Endothelial cell of umbilical vein (primary cell): Measurements from ENCODE around the gene TOGARAM2. TPM values are rescaled to one million over a fixed set of nuclear protein-coding genes. Genes with fewer than 3 reads are reported as not detected.

Experiments used
- BruUV-seq: library from RNA; stranded (reverse); fragments of 400-500 nt; replicated peaks from 2 replicates; lab custom pipeline; 2021; lab: Mats Ljungman, UMichigan
- CTCF ChIA-PET: fragments of 300-600, 350-600 bp; sonication (Branson Sonifier 250); formaldehyde crosslinking; loops from one replicate; lab custom pipeline; 2021; ENCODE audit warnings: antibody characterized with exemption, inconsistent platforms; lab: Charles Lee
- POLR2A ChIA-PET: fragments of 300-600, 350-600 bp; sonication (Branson Sonifier 250); formaldehyde crosslinking; loops from one replicate; lab custom pipeline; 2021; ENCODE audit warnings: antibody characterized with exemption, inconsistent platforms; lab: Charles Lee
- DNase-seq: peaks from one replicate; pipeline ENCODE4 v3.0.0-alpha.2; 2011; ENCODE audit warnings: low read depth, low spot score
- FAIRE-seq: peaks from 2 replicates; lab custom pipeline; 2011; peaks lifted over from hg19 to GRCh38; lab: Jason Lieb, UNC
- H2AFZ ChIP-seq: 2 replicates; pipeline ENCODE4 v1.6.0; 2012; ENCODE audit warnings: low read depth, low read length, control low read depth, inconsistent platforms
- H3K27ac ChIP-seq: 2 replicates; pipeline ENCODE4 v1.5.1; 2011; ENCODE audit warnings: low read depth, mild to moderate bottlenecking, control low read depth, low read length, moderate library complexity; ENCODE audit not compliant: insufficient read depth
- H3K27me3 ChIP-seq, 2 experiments: 2 replicates each; pipeline versions ENCODE4 v1.6.0 to v1.6.1; 2011; ENCODE audit warnings: low read length in 2 of 2, mixed read lengths in 1 of 2; ENCODE audit not compliant: control insufficient read depth in 2 of 2, insufficient read depth in 2 of 2
- H3K36me3 ChIP-seq, 2 experiments: 2 replicates in 1 of 2; 3 replicates in 1 of 2; pipeline ENCODE4 v1.5.1; 2011; ENCODE audit warnings: low read length in 2 of 2, mild to moderate bottlenecking in 1 of 2, moderate library complexity in 1 of 2; ENCODE audit not compliant: control insufficient read depth in 2 of 2, insufficient read depth in 2 of 2; ENCODE audit errors: extremely low read depth in 1 of 2
- H3K4me1 ChIP-seq: 3 replicates; pipeline ENCODE4 v1.5.1; 2011; ENCODE audit warnings: mild to moderate bottlenecking, low read length; ENCODE audit not compliant: control insufficient read depth, insufficient read depth; ENCODE audit errors: extremely low read depth
- H3K4me2 ChIP-seq: 2 replicates; pipeline ENCODE4 v1.6.1; 2011; ENCODE audit warnings: low read length, control low read depth, mixed read lengths; ENCODE audit not compliant: insufficient read depth
- H3K4me3 ChIP-seq, 3 experiments: fragments of 200-600 bp in 1 of 3; sonication (generic), shearing (Covaris generic) in 1 of 3; replicated peaks in 1 of 3; 2 replicates each; pipeline ENCODE4 v1.5.1; 2011 to 2016; ENCODE audit warnings: control low read depth in 3 of 3, low read length in 3 of 3, mild to moderate bottlenecking in 2 of 3, inconsistent platforms in 1 of 3, low read depth in 1 of 3, moderate library complexity in 1 of 3; ENCODE audit not compliant: insufficient read depth in 1 of 3
- H3K79me2 ChIP-seq: 2 replicates; pipeline ENCODE4 v1.6.0; 2012; ENCODE audit warnings: low read length, inconsistent platforms; ENCODE audit not compliant: control insufficient read depth, insufficient read depth
- H3K9ac ChIP-seq: replicated peaks from 2 replicates; pipeline ENCODE3; 2011; ENCODE audit warnings: low read length, control low read depth; ENCODE audit not compliant: insufficient read depth; ENCODE audit errors: extremely low read depth
- H3K9me1 ChIP-seq: replicated peaks from 3 replicates; pipeline ENCODE4 v1.6.0; 2011; ENCODE audit warnings: mild to moderate bottlenecking, low read length; ENCODE audit not compliant: control insufficient read depth, insufficient read depth; ENCODE audit errors: extremely low read depth
- H3K9me3 ChIP-seq: replicated peaks from 2 replicates; pipeline ENCODE4 v1.5.1; 2012; ENCODE audit warnings: low read length, inconsistent platforms; ENCODE audit not compliant: control insufficient read depth, insufficient read depth
- H4K20me1 ChIP-seq: replicated peaks from 2 replicates; pipeline ENCODE3; 2011; ENCODE audit warnings: mild to moderate bottlenecking, low read length; ENCODE audit not compliant: control insufficient read depth, insufficient read depth; ENCODE audit errors: extremely low read depth
- EZH2 ChIP-seq: IDR thresholded peaks from 2 replicates; pipeline ENCODE4 v1.6.1; 2012; ENCODE audit warnings: borderline replicate concordance, low read depth, mild to moderate bottlenecking, moderate library complexity, low read length, inconsistent platforms; ENCODE audit not compliant: severe bottlenecking
- FOS ChIP-seq: IDR thresholded peaks from 2 replicates; pipeline ENCODE4 v1.6.1; 2011; ENCODE audit warnings: mild to moderate bottlenecking, low read length, moderate library complexity, borderline replicate concordance; ENCODE audit not compliant: insufficient read depth
- GATA2 ChIP-seq: IDR thresholded peaks from 2 replicates; pipeline ENCODE4 v1.7.0; 2011; ENCODE audit warnings: low read depth, mild to moderate bottlenecking, moderate library complexity, mixed read lengths, low read length; ENCODE audit not compliant: insufficient read length, insufficient read depth
- JUN ChIP-seq: IDR thresholded peaks from 2 replicates; pipeline ENCODE4 v1.6.1; 2011; ENCODE audit warnings: borderline replicate concordance, low read depth; ENCODE audit not compliant: insufficient read length, insufficient read depth
- MYC ChIP-seq: IDR thresholded peaks from one replicate; pipeline ENCODE4 v1.6.1; 2011; ENCODE audit warnings: mild to moderate bottlenecking, low read depth, low read length
- POLR2A ChIP-seq: IDR thresholded peaks from 2 replicates; pipeline ENCODE4 v1.6.1; 2012; ENCODE audit warnings: low read depth, mild to moderate bottlenecking, control low read depth, low read length
- POLR2AphosphoS5 ChIP-seq: IDR thresholded peaks from 2 replicates; pipeline ENCODE4 v1.6.1; 2012; ENCODE audit warnings: low read depth, mild to moderate bottlenecking, control low read depth, low read length, moderate library complexity; ENCODE audit not compliant: insufficient read depth
- dilution Hi-C: fragments of 300-500 bp; cut with MboI; formaldehyde crosslinking; loops from one replicate; pipeline ENCODE4 v1.15.0; 2019; ENCODE audit warnings: low sequenced_read_pairs; ENCODE audit not compliant: extremely low pct_ligation_motif_present
- intact Hi-C: fragments of 100-400 bp; cut with micrococcal nuclease; formaldehyde crosslinking; loops from one replicate; pipeline ENCODE4 v1.10.0; 2022
- polyA plus RNA-seq, 4 experiments: library from polyadenylated mRNA; depleted of rRNA in 3 of 4; stranded (reverse) in 3 of 4; unstranded in 1 of 4; fragments of >200 nt; gene quantifications; 2 replicates each; pipeline versions ENCODE4 v1.2.1 to v1.2.3, GENCODE V29; 2011 to 2012; ENCODE audit warnings: missing spikeins in 1 of 4
- total RNA-seq: library from RNA; stranded (reverse); gene quantifications from 2 replicates; pipeline ENCODE4 v1.2.3, GENCODE V29; 2021
- TF ChIP-seq, protein P1 (sequence below), 2 donors: IDR thresholded peaks; 1 replicate in 1 of 2; 2 replicates in 1 of 2; pipeline ENCODE4 v1.5.1; 2011; ENCODE audit warnings: low read length in 2 of 2, mild to moderate bottlenecking in 2 of 2, moderate library complexity in 2 of 2, control low read depth in 1 of 2, inconsistent platforms in 1 of 2, low read depth in 1 of 2; ENCODE audit not compliant: insufficient read depth in 1 of 2; ENCODE audit errors: extremely low read depth in 1 of 2
- TF ChIP-seq, protein P2 (sequence below): IDR thresholded peaks from 2 replicates; pipeline ENCODE4 v1.6.1; 2011; ENCODE audit not compliant: insufficient read depth, insufficient read length

TOGARAM2 gene
- total and polyA plus RNA-seq, 2 donors (not counting 3 experiments of a cell fraction or from before 2014, with no cell fraction given) = not detected

DNA sequence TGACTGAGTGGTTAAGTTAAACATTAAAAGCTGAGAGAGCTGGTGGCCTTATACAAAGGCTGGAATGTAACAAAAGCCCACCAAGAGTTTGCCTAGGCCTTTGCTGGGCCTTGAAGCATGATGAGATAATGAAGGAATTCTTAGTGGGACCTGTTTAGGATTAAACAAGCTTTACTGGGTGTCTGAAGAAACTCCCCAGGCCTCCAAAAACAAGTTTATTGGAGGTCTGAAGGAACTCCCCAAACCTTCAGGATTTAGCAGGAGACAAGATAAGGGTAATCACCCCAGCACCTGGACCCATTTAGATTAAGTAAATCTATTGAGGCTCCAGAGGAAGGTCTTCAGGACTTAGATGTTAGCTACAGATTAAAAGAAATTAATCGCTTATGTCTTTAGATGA lies 74.5 kb downstream of the TOGARAM2 start:
- no peak overlapping the region for H3K4me2 ChIP-seq
- CTCF ChIA-PET = no interaction called here
- FAIRE-seq = no peak

GRCh38 chr2:29056452-29056851 lies 75.4 kb downstream of the TOGARAM2 start:
- FAIRE-seq (no peak), DNase-seq (no peak)
- Histone ChIP-seq H3K4me3 (no peak overlapping the region), H3K9me3 (no peaks in the 10 kb centered on the region), H3K4me2 (no peak overlapping the region), H3K36me3 (no peaks in the 10 kb centered on the region), H3K79me2 (no peaks in the 10 kb centered on the region), H2AFZ (no peak overlapping the region), H3K27ac (no peak overlapping the region), H3K9ac (no peak overlapping the region), H3K27me3 (no peaks in the 10 kb centered on the region), H3K9me1 (no peaks in the 10 kb centered on the region), H3K4me1 (no peaks in the 10 kb centered on the region), H4K20me1 (no peaks in the 10 kb centered on the region)
- ChIA-PET POLR2A (no interaction called here), CTCF (no interaction called here)
- dilution Hi-C loops = no loop called here
- TF ChIP-seq GATA2 (no peak), EZH2 (no peak), FOS (no peak), POLR2A (no peak), MYC (no peak), POLR2AphosphoS5 (no peak), JUN (no peak)
- TF ChIP-seq, protein P1, sequence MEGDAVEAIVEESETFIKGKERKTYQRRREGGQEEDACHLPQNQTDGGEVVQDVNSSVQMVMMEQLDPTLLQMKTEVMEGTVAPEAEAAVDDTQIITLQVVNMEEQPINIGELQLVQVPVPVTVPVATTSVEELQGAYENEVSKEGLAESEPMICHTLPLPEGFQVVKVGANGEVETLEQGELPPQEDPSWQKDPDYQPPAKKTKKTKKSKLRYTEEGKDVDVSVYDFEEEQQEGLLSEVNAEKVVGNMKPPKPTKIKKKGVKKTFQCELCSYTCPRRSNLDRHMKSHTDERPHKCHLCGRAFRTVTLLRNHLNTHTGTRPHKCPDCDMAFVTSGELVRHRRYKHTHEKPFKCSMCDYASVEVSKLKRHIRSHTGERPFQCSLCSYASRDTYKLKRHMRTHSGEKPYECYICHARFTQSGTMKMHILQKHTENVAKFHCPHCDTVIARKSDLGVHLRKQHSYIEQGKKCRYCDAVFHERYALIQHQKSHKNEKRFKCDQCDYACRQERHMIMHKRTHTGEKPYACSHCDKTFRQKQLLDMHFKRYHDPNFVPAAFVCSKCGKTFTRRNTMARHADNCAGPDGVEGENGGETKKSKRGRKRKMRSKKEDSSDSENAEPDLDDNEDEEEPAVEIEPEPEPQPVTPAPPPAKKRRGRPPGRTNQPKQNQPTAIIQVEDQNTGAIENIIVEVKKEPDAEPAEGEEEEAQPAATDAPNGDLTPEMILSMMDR (IDR thresholded peaks at IDR 0.05; ENCODE audit: extremely low read depth in 1 of 2, insufficient read depth in 1 of 2, low read depth in 1 of 2, low read length in 2 of 2) = no peak
- TF ChIP-seq, protein P2, sequence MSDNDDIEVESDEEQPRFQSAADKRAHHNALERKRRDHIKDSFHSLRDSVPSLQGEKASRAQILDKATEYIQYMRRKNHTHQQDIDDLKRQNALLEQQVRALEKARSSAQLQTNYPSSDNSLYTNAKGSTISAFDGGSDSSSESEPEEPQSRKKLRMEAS = no peak
- no TSS peak for BruUV-seq
- intact Hi-C loops = no loop called here

More for the DNA sequence above, 74.5 kb downstream of the TOGARAM2 start:
- Histone ChIP-seq H3K9ac (no peak overlapping the region), H3K9me3 (no peaks in the 10 kb centered on the region), H3K27ac (no peak overlapping the region), H3K9me1 (no peaks in the 10 kb centered on the region), H3K36me3 (no peaks in the 10 kb centered on the region), H4K20me1 (no peaks in the 10 kb centered on the region), H3K4me3 (no peak overlapping the region), H3K4me1 (no peaks in the 10 kb centered on the region), H3K27me3 (no peaks in the 10 kb centered on the region), H3K79me2 (no peaks in the 10 kb centered on the region), H2AFZ (no peak overlapping the region)
- intact Hi-C loops (no loop called here), dilution Hi-C loops (no loop called here)
- no peak for DNase-seq
- POLR2A ChIA-PET = no interaction called here
- TF ChIP-seq, protein P1 (IDR thresholded peaks at IDR 0.05; ENCODE audit: extremely low read depth in 1 of 2, insufficient read depth in 1 of 2, low read depth in 1 of 2, low read length in 2 of 2) = no peak
- TF ChIP-seq FOS = no peak
- no peak for TF ChIP-seq EZH2
- no TSS peak for BruUV-seq
